Ishikawa (cell line): ENCODE data around the gene TDRD15.

Source experiments
- EGR1 ChIP-seq: IDR thresholded peaks from 2 replicates; pipeline ENCODE4 v1.6.1; 2012
- EP300 ChIP-seq: IDR thresholded peaks from 2 replicates; pipeline ENCODE4 v1.6.1; 2012; ENCODE audit warnings: borderline replicate concordance
- REST ChIP-seq: IDR thresholded peaks from 2 replicates; pipeline ENCODE4 v1.6.1; 2012; ENCODE audit warnings: low read depth, mild to moderate bottlenecking
- TAF1 ChIP-seq: IDR thresholded peaks from 2 replicates; pipeline ENCODE4 v1.6.1; 2012; ENCODE audit warnings: low read depth, mild to moderate bottlenecking
- TCF12 ChIP-seq: IDR thresholded peaks from 2 replicates; pipeline ENCODE4 v1.6.1; 2012; ENCODE audit warnings: low read depth
- TEAD4 ChIP-seq: IDR thresholded peaks from 2 replicates; pipeline ENCODE4 v1.6.1; 2012
- TF ChIP-seq, protein P1 (sequence below): IDR thresholded peaks from 2 replicates; pipeline ENCODE4 v1.6.1; 2012

DNA sequence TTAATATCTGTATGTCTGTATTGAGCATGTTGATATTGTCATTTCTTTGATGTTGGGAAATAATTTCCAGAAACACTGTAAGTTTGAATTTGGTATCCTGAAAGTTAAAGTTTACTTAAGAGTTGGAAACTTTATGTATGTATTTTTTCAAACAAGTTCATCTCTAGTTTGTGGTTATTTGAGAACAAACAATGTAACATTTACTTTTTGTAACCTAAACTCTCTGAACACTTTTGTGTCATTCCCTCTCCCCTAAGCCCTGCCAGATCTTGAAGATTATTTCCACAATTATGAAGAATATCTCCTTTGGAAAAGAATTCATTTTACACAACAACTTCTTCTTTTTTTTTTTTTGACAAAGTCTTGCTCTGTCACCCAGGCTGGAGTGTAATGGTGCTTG lies 24.9 kb downstream of the TDRD15 start:
- no peak for TF ChIP-seq TAF1
- TF ChIP-seq TEAD4 = no peak
- no peak for TF ChIP-seq EGR1
- TF ChIP-seq TCF12 = no peak
- TF ChIP-seq, protein P1, sequence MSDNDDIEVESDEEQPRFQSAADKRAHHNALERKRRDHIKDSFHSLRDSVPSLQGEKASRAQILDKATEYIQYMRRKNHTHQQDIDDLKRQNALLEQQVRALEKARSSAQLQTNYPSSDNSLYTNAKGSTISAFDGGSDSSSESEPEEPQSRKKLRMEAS = no peak
- no peak for TF ChIP-seq REST
- no peak for TF ChIP-seq EP300
